Measurements from ENCODE around the gene MOSPD3.

Gene MOSPD3

DNA sequence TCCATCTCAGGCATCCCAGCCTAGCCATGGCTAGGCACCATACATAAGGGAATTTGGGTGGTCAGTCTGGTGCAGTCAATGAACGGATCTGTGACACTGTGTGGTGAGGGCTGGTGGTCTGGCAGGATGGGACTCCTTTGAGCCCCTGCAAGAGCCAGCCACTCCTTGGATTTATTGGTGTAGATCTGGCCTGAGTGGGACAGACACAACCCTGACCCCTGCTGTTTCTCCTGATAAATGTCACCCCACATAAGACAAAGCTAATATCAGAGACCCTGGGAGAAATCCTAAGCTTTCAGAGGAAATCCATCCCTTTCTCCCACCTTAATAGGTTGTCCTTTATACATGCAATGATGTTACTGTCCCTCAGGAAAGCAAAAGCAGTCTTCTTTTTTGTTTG is 23.9 kb upstream of the MOSPD3 start:
- H3K27ac ChIP-seq (replicated peaks; ENCODE audit: low read length) = peak overlapping the region; percentile 11
- H2AK5ac ChIP-seq (ENCODE audit: low read depth, low read length) = no peak overlapping the region
- H2BK120ac ChIP-seq (ENCODE audit: low read depth, low read length) = no peak overlapping the region
- H3K79me1 ChIP-seq (ENCODE audit: low read depth, low read length) = peaks cover 3% of the 10 kb centered on the region
- no peaks in the 10 kb centered on the region for H3K9me3 ChIP-seq (replicated peaks in 1 of 2; ENCODE audit: control insufficient read depth in 2 of 2, insufficient read depth in 1 of 2, low read depth in 1 of 2, low read length in 2 of 2)
- H4K91ac ChIP-seq (ENCODE audit: low read depth, low read length, poor library complexity) = no peak overlapping the region
- H4K8ac ChIP-seq (ENCODE audit: low read depth, low read length) = no peak overlapping the region
- no peak for DNase-seq (ENCODE audit: low spot score)
- H3K4me1 ChIP-seq (ENCODE audit: control insufficient read depth in 2 of 2, insufficient read depth in 1 of 2, low read depth in 1 of 2, low read length in 2 of 2) = peaks cover 22 to 32% of the 10 kb centered on the region in 2 donors
- H2BK15ac ChIP-seq (ENCODE audit: low read length) = no peak overlapping the region
- H3K4ac ChIP-seq (ENCODE audit: low read length) = no peak overlapping the region
- no peak overlapping the region for H3K4me2 ChIP-seq (ENCODE audit: insufficient read depth, low read length, poor library complexity, severe bottlenecking)
- peaks cover 0 to 5% of the 10 kb centered on the region in 2 donors for H3K36me3 ChIP-seq (replicated peaks in 1 of 2; ENCODE audit: control insufficient read depth in 2 of 2, insufficient read depth in 2 of 2, low read length in 2 of 2)
- H3K23ac ChIP-seq (ENCODE audit: low read depth, low read length, poor library complexity) = no peak overlapping the region
- H2AFZ ChIP-seq (ENCODE audit: low read length) = no peak overlapping the region
- H2BK5ac ChIP-seq (ENCODE audit: low read length) = no peak overlapping the region
- no peak overlapping the region for H3K9ac ChIP-seq (ENCODE audit: low read depth, low read length, poor library complexity)
- no CpG with 5 or more reads among the region's 1 CpG for WGBS, 2 donors (ENCODE audit: extremely low coverage in 2 of 2, insufficient read length in 2 of 2, insufficient replicate concordance in 1 of 2)
- H2BK12ac ChIP-seq (ENCODE audit: low read length) = no peak overlapping the region
- no peak overlapping the region for H3K18ac ChIP-seq (ENCODE audit: low read length)
- no peak overlapping the region for H3K4me3 ChIP-seq (ENCODE audit: low read length in 2 of 2)
- no peak overlapping the region for H3K14ac ChIP-seq (ENCODE audit: low read length)
- H3K27me3 ChIP-seq (ENCODE audit: control insufficient read depth in 3 of 3, insufficient read depth in 3 of 3, low read depth in 1 of 3, low read length in 3 of 3) = no peaks in the 10 kb centered on the region

DNA sequence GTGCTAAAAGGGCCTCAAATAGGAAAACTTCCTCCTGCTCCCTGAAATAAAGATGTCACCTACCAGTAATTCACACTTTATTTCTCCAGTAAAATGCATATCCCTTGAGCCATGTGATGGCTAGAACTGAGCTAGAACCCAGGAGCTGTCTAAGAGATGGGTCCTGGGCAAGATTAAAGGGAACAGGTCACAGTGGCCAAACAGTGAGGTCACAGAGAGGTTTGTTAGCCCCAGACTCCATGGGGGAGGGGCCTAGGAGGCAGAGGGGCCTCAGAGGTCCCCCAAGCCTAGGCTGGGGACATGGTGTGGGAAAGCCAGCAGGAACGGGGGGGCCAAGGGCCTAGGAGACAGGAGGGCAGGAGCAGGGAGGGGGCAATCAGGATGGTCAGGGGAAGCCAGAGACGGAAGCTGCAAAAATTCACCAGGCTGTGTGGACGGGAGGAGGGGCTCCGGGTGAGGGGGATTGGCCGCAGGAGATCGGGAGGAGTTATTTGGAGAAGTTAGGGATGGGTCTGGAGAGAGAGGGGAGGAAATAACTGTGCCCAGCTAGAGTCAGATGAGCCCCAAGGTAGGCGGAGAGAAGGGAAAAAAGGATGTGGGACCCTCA is 22.9 kb upstream of the MOSPD3 start:
- Histone ChIP-seq H3K27me3 (ENCODE audit: control insufficient read depth in 3 of 3, insufficient read depth in 3 of 3, low read depth in 1 of 3, low read length in 3 of 3) (no peaks in the 10 kb centered on the region), H3K4me1 (ENCODE audit: control insufficient read depth in 2 of 2, insufficient read depth in 1 of 2, low read depth in 1 of 2, low read length in 2 of 2) (peaks cover 13 to 26% of the 10 kb centered on the region in 2 donors), H3K9me3 (replicated peaks in 1 of 2; ENCODE audit: control insufficient read depth in 2 of 2, insufficient read depth in 1 of 2, low read depth in 1 of 2, low read length in 2 of 2) (no peaks in the 10 kb centered on the region), H3K9ac (ENCODE audit: low read depth, low read length, poor library complexity) (peak overlapping the region; percentile 38), H3K79me1 (ENCODE audit: low read depth, low read length) (peaks cover 3% of the 10 kb centered on the region), H2AFZ (ENCODE audit: low read length) (peak overlapping the region; percentile 56), H3K18ac (ENCODE audit: low read length) (peak overlapping the region; percentile 80), H3K4me2 (ENCODE audit: insufficient read depth, low read length, poor library complexity, severe bottlenecking) (no peak overlapping the region), H3K4ac (ENCODE audit: low read length) (no peak overlapping the region), H3K4me3 (ENCODE audit: low read length in 2 of 2) (no peak overlapping the region), H2BK15ac (ENCODE audit: low read length) (peak overlapping the region; percentile 19), H2BK120ac (ENCODE audit: low read depth, low read length) (no peak overlapping the region), H3K27ac (replicated peaks; ENCODE audit: low read length) (no peak overlapping the region), H2BK5ac (ENCODE audit: low read length) (peak overlapping the region; percentile 4), H3K14ac (ENCODE audit: low read length) (no peak overlapping the region), H2AK5ac (ENCODE audit: low read depth, low read length) (no peak overlapping the region), H3K23ac (ENCODE audit: low read depth, low read length, poor library complexity) (no peak overlapping the region), H2BK12ac (ENCODE audit: low read length) (no peak overlapping the region), H4K91ac (ENCODE audit: low read depth, low read length, poor library complexity) (no peak overlapping the region), H3K36me3 (replicated peaks in 1 of 2; ENCODE audit: control insufficient read depth in 2 of 2, insufficient read depth in 2 of 2, low read length in 2 of 2) (no peaks in the 10 kb centered on the region), H4K8ac (ENCODE audit: low read depth, low read length) (no peak overlapping the region)
- no peak for DNase-seq (ENCODE audit: low spot score)
- WGBS, 2 donors (ENCODE audit: extremely low coverage in 2 of 2, insufficient read length in 2 of 2, insufficient replicate concordance in 1 of 2) = no CpG with 5 or more reads among the region's 7 CpGs

- no peak overlapping the region for H3K27ac ChIP-seq (replicated peaks; ENCODE audit: low read length)
- no peak overlapping the region for H3K14ac ChIP-seq (ENCODE audit: low read length)
- no CpG with 5 or more reads among the region's 20 CpGs for WGBS, 2 donors (ENCODE audit: extremely low coverage in 2 of 2, insufficient read length in 2 of 2, insufficient replicate concordance in 1 of 2)
- no peak overlapping the region for H3K4ac ChIP-seq (ENCODE audit: low read length)
- H2AK5ac ChIP-seq (ENCODE audit: low read depth, low read length) = peak overlapping the region; percentile 29
- H3K4me3 ChIP-seq (ENCODE audit: low read length in 2 of 2) = no peak overlapping the region
- H3K23ac ChIP-seq (ENCODE audit: low read depth, low read length, poor library complexity) = peak overlapping the region; percentile 5
- H3K36me3 ChIP-seq (replicated peaks in 1 of 2; ENCODE audit: control insufficient read depth in 2 of 2, insufficient read depth in 2 of 2, low read length in 2 of 2) = no peaks in the 10 kb centered on the region
- H4K91ac ChIP-seq (ENCODE audit: low read depth, low read length, poor library complexity) = no peak overlapping the region
- H2BK5ac ChIP-seq (ENCODE audit: low read length) = no peak overlapping the region
- H2AFZ ChIP-seq (ENCODE audit: low read length) = peak overlapping the region; percentile 56
- H2BK15ac ChIP-seq (ENCODE audit: low read length) = no peak overlapping the region
- H4K8ac ChIP-seq (ENCODE audit: low read depth, low read length) = no peak overlapping the region
- H3K4me1 ChIP-seq (ENCODE audit: control insufficient read depth in 2 of 2, insufficient read depth in 1 of 2, low read depth in 1 of 2, low read length in 2 of 2) = peaks cover 6 to 18% of the 10 kb centered on the region in 2 donors
- no peak overlapping the region for H3K4me2 ChIP-seq (ENCODE audit: insufficient read depth, low read length, poor library complexity, severe bottlenecking)
- peak overlapping the region; percentile 46 for H3K9ac ChIP-seq (ENCODE audit: low read depth, low read length, poor library complexity)
- H3K79me1 ChIP-seq (ENCODE audit: low read depth, low read length) = peaks cover 3% of the 10 kb centered on the region
- H2BK120ac ChIP-seq (ENCODE audit: low read depth, low read length) = no peak overlapping the region
- H3K9me3 ChIP-seq (replicated peaks in 1 of 2; ENCODE audit: control insufficient read depth in 2 of 2, insufficient read depth in 1 of 2, low read depth in 1 of 2, low read length in 2 of 2) = no peaks in the 10 kb centered on the region
- H3K27me3 ChIP-seq (ENCODE audit: control insufficient read depth in 3 of 3, insufficient read depth in 3 of 3, low read depth in 1 of 3, low read length in 3 of 3) = no peaks in the 10 kb centered on the region
- no peak overlapping the region for H2BK12ac ChIP-seq (ENCODE audit: low read length)
- DNase-seq (ENCODE audit: low spot score) = no peak
- H3K18ac ChIP-seq (ENCODE audit: low read length) = peak overlapping the region; percentile 50
Measured at GRCh38 chr7:100590077-100590737, 22.1 kb upstream of the MOSPD3 start.

DNA sequence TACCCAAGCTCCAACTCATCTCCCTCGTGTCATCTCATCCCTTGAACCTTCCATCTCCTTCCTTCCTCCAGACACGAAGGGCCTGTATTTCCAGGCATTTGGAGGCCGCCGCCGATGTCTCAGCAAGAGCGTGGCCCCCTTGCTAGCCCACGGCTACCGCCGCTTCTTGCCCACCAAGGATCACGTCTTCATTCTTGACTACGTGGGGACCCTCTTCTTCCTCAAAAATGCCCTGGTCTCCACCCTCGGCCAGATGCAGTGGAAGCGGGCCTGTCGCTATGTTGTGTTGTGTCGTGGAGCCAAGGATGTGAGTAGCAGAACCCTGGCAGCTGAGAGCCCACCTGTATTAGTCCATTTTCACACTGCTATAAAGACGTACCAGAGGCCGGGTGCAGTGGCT is 20.7 kb upstream of the MOSPD3 start:
- Histone ChIP-seq H3K18ac (ENCODE audit: low read length) (no peak overlapping the region), H2AK5ac (ENCODE audit: low read depth, low read length) (peak overlapping the region; percentile 4), H3K14ac (ENCODE audit: low read length) (no peak overlapping the region), H3K4me2 (ENCODE audit: insufficient read depth, low read length, poor library complexity, severe bottlenecking) (no peak overlapping the region), H2BK15ac (ENCODE audit: low read length) (no peak overlapping the region), H2AFZ (ENCODE audit: low read length) (no peak overlapping the region), H3K4me3 (ENCODE audit: low read length in 2 of 2) (no peak overlapping the region), H3K9ac (ENCODE audit: low read depth, low read length, poor library complexity) (no peak overlapping the region), H4K91ac (ENCODE audit: low read depth, low read length, poor library complexity) (no peak overlapping the region), H2BK5ac (ENCODE audit: low read length) (no peak overlapping the region), H3K4ac (ENCODE audit: low read length) (no peak overlapping the region), H2BK12ac (ENCODE audit: low read length) (no peak overlapping the region), H3K9me3 (replicated peaks in 1 of 2; ENCODE audit: control insufficient read depth in 2 of 2, insufficient read depth in 1 of 2, low read depth in 1 of 2, low read length in 2 of 2) (no peaks in the 10 kb centered on the region), H3K79me1 (ENCODE audit: low read depth, low read length) (no peaks in the 10 kb centered on the region), H3K4me1 (ENCODE audit: control insufficient read depth in 2 of 2, insufficient read depth in 1 of 2, low read depth in 1 of 2, low read length in 2 of 2) (peaks cover 6 to 17% of the 10 kb centered on the region in 2 donors), H3K27ac (replicated peaks; ENCODE audit: low read length) (no peak overlapping the region), H2BK120ac (ENCODE audit: low read depth, low read length) (no peak overlapping the region), H3K36me3 (replicated peaks in 1 of 2; ENCODE audit: control insufficient read depth in 2 of 2, insufficient read depth in 2 of 2, low read length in 2 of 2) (peaks cover 0 to 2% of the 10 kb centered on the region in 2 donors), H4K8ac (ENCODE audit: low read depth, low read length) (no peak overlapping the region), H3K23ac (ENCODE audit: low read depth, low read length, poor library complexity) (no peak overlapping the region), H3K27me3 (ENCODE audit: control insufficient read depth in 3 of 3, insufficient read depth in 3 of 3, low read depth in 1 of 3, low read length in 3 of 3) (no peaks in the 10 kb centered on the region)
- no peak for DNase-seq (ENCODE audit: low spot score)
- WGBS, 2 donors (ENCODE audit: extremely low coverage in 2 of 2, insufficient read length in 2 of 2, insufficient replicate concordance in 1 of 2) = no CpG with 5 or more reads among the region's 17 CpGs
